NCI-H2029 (cell line): ENCODE data around the gene INHA.

Experiments
- DNase-seq: peaks from one replicate; lab custom pipeline; 2025; lab: John Stamatoyannopoulos, UW

Gene INHA

GRCh38 chr2:219540784-219541504, 31.2 kb upstream of the INHA start:
- DNase-seq: no peak

- DNase-seq: peak; percentile 81
These were observed 30.4 kb upstream of the INHA start for GRCh38 chr2:219541611-219542180.

GRCh38 chr2:219542931-219543595, 29.0 kb upstream of the INHA start:
- no peak for DNase-seq

- peak; percentile 97 for DNase-seq
These were observed 28.3 kb upstream of the INHA start, which contains the start of the genes CHPF and TMEM198 for GRCh38 chr2:219543596-219544358. Gene CHPF (minus strand): TSS chr2:219543809. CDS start chr2:219543538, 271 bp downstream. Gene TMEM198 (plus strand): TSS chr2:219544028. CDS start chr2:219544728, 700 bp downstream.

GRCh38 chr2:219544567-219544966, 27.5 kb upstream of the INHA start:
- no peak for DNase-seq

GRCh38 chr2:219545295-219545942, 26.7 kb upstream of the INHA start:
- DNase-seq: no peak

GRCh38 chr2:219545943-219546352, 26.2 kb upstream of the INHA start:
- no peak for DNase-seq

GRCh38 chr2:219547621-219548020, 24.5 kb upstream of the INHA start:
- DNase-seq: no peak

- no peak for DNase-seq
These were observed 23.1 kb upstream of the INHA start for GRCh38 chr2:219548990-219549389.

- DNase-seq: no peak
These were observed 22.5 kb upstream of the INHA start for GRCh38 chr2:219549619-219550018.

GRCh38 chr2:219551441-219552381, 20.4 kb upstream of the INHA start:
- DNase-seq: peak; percentile 30

- peak; percentile 83 for DNase-seq
These were observed 19.5 kb upstream of the INHA start for GRCh38 chr2:219552382-219553167.

- no peak for DNase-seq
These were observed 19.0 kb upstream of the INHA start for GRCh38 chr2:219553168-219553417.

- no peak for DNase-seq
These were observed 18.6 kb upstream of the INHA start for GRCh38 chr2:219553463-219553963.

GRCh38 chr2:219554350-219554749, 17.8 kb upstream of the INHA start:
- no peak for DNase-seq

GRCh38 chr2:219555956-219556355, 16.2 kb upstream of the INHA start:
- DNase-seq: no peak

- no peak for DNase-seq
These were observed 15.7 kb upstream of the INHA start for GRCh38 chr2:219556413-219556812.

GRCh38 chr2:219557320-219557719, 14.8 kb upstream of the INHA start:
- no peak for DNase-seq

GRCh38 chr2:219557791-219558785, 14.0 kb upstream of the INHA start:
- DNase-seq: no peak
